Activated naive CD8-positive, alpha-beta T cell treated with anti-CD3 and anti-CD28 coated beads for 36 hours (primary cell): ENCODE results near the gene ZSCAN31. TPM values are rescaled to one million over a fixed set of nuclear protein-coding genes. Genes with fewer than 3 reads are reported as not detected.
A peak's percentile ranks its signal among the peaks of the same experiment; 100 is the strongest.
"Not testable (repeated sequence)": the region's sequence is repeated elsewhere in the genome, so short reads cannot be mapped to it uniquely, and the experiment has no call there.

Experiments used
- DNase-seq: peaks from one replicate; pipeline ENCODE4 v3.0.0; 2021
- H3K27ac Mint-ChIP-seq: one replicate; pipeline ENCODE4 v1.8.0; 2022; ENCODE audit warnings: mild to moderate bottlenecking, moderate library complexity, mixed read lengths
- H3K27me3 Mint-ChIP-seq: one replicate; pipeline ENCODE4 v1.8.0; 2022; ENCODE audit warnings: mild to moderate bottlenecking, mixed read lengths
- H3K36me3 Mint-ChIP-seq: one replicate; pipeline ENCODE4 v1.8.0; 2021; ENCODE audit warnings: mild to moderate bottlenecking, mixed read lengths
- H3K4me1 Mint-ChIP-seq: one replicate; pipeline ENCODE4 v1.8.0; 2021; ENCODE audit warnings: mixed read lengths
- H3K4me3 Mint-ChIP-seq: one replicate; pipeline ENCODE4 v1.8.0; 2022; ENCODE audit warnings: mild to moderate bottlenecking, moderate library complexity, mixed read lengths
- H3K9me3 Mint-ChIP-seq: one replicate; pipeline ENCODE4 v1.8.0; 2022; ENCODE audit warnings: mixed read lengths
- total RNA-seq, 2 experiments: library from RNA; stranded (reverse); gene quantifications; one replicate each; pipeline ENCODE4 v1.2.3, GENCODE V29; 2021

ZSCAN31 gene
- total RNA-seq, 2 experiments from 2014 or later = 2.5 to 3.0 TPM

GRCh38 chr6:28311139-28311823 lies 24.7 kb downstream of the ZSCAN31 start:
- no peaks in the 10 kb centered on the region for H3K4me1 Mint-ChIP-seq
- H3K36me3 Mint-ChIP-seq = peaks cover 5% of the 10 kb centered on the region
- H3K27ac Mint-ChIP-seq = no peak overlapping the region
- peaks cover 8% of the 10 kb centered on the region for H3K9me3 Mint-ChIP-seq
- peaks cover 20% of the 10 kb centered on the region for H3K27me3 Mint-ChIP-seq
- H3K4me3 Mint-ChIP-seq = no peak overlapping the region
- DNase-seq = no peak

- not testable (repeated sequence) for DNase-seq, H3K9me3 Mint-ChIP-seq, H3K27me3 Mint-ChIP-seq, H3K27ac Mint-ChIP-seq, H3K4me3 Mint-ChIP-seq
- Mint-ChIP-seq H3K4me1 (peaks cover 16% of the 10 kb centered on the region), H3K36me3 (peaks cover 14% of the 10 kb centered on the region)
These were observed 29.6 kb downstream of the ZSCAN31 start for GRCh38 chr6:28306363-28306762.

GRCh38 chr6:28303570-28303969 lies 32.4 kb downstream of the ZSCAN31 start:
- no peaks in the 10 kb centered on the region for H3K27me3 Mint-ChIP-seq
- no peak for DNase-seq
- H3K27ac Mint-ChIP-seq = peak overlapping the region; percentile 70
- H3K36me3 Mint-ChIP-seq = peaks cover 21% of the 10 kb centered on the region
- H3K4me3 Mint-ChIP-seq = peak overlapping the region; percentile 35
- H3K4me1 Mint-ChIP-seq = peaks cover 16% of the 10 kb centered on the region
- H3K9me3 Mint-ChIP-seq = peaks cover 8% of the 10 kb centered on the region

- Mint-ChIP-seq H3K4me3 (no peak overlapping the region), H3K27me3 (no peaks in the 10 kb centered on the region), H3K9me3 (no peaks in the 10 kb centered on the region), H3K36me3 (peaks cover 14% of the 10 kb centered on the region), H3K27ac (no peak overlapping the region), H3K4me1 (no peaks in the 10 kb centered on the region)
- DNase-seq = no peak
These were observed 39.4 kb downstream of the ZSCAN31 start for GRCh38 chr6:28296520-28297060.

- no peak overlapping the region for H3K4me3 Mint-ChIP-seq
- peaks cover 2% of the 10 kb centered on the region for H3K9me3 Mint-ChIP-seq
- DNase-seq = no peak
- H3K27ac Mint-ChIP-seq = no peak overlapping the region
- no peaks in the 10 kb centered on the region for H3K4me1 Mint-ChIP-seq
- H3K36me3 Mint-ChIP-seq = peaks cover 8% of the 10 kb centered on the region
- H3K27me3 Mint-ChIP-seq = no peaks in the 10 kb centered on the region
These were observed 40.6 kb downstream of the ZSCAN31 start for GRCh38 chr6:28295326-28295725.

DNA sequence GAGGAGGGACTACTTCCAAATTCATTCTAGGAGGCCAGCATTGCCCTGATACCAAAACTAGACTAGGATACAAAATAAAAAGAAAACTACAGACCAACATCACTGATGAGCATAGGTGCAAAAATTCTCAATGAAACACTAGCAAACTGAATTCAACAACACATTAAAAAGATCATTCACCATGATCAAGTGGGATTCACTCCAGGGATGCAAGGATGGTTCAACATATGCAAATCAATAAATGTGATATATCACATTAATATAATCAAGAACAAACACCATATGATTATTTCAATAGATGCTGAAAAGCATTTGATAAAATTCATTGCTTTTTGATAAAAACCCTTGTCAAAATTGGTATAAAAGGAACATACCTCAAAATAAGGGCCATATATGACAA lies 44.4 kb downstream of the ZSCAN31 start:
- H3K4me3 Mint-ChIP-seq = no peak overlapping the region
- no peak overlapping the region for H3K27ac Mint-ChIP-seq
- peaks cover 12% of the 10 kb centered on the region for H3K36me3 Mint-ChIP-seq
- DNase-seq = no peak
- H3K27me3 Mint-ChIP-seq = no peaks in the 10 kb centered on the region
- H3K9me3 Mint-ChIP-seq = peaks cover 2% of the 10 kb centered on the region
- no peaks in the 10 kb centered on the region for H3K4me1 Mint-ChIP-seq

DNA sequence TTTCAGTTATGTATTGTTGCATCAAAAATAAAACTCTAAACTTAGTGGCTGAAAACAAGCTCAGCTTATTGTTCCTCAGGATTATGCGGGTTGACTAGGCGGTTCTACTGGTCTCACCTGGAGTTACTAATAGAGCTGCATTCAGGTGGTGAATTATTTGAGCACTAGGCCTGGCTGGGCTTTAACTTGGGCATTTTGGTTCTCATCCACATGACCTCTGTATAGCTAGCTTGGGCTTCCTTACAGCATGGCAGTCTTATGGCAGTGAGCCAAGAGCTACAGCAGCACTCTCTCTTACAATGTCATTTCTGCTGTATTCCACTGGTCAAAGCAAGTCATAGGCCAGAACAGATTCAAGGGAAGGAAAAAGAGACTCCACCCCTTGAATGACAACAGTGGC lies 53.0 kb downstream of the ZSCAN31 start:
- Mint-ChIP-seq H3K9me3 (peaks cover 3% of the 10 kb centered on the region), H3K27me3 (peaks cover 10% of the 10 kb centered on the region), H3K36me3 (peaks cover 23% of the 10 kb centered on the region), H3K4me1 (peaks cover 8% of the 10 kb centered on the region), H3K27ac (no peak overlapping the region), H3K4me3 (no peak overlapping the region)
- DNase-seq = no peak

- Mint-ChIP-seq H3K27me3 (peaks cover 10% of the 10 kb centered on the region), H3K36me3 (peaks cover 26% of the 10 kb centered on the region), H3K9me3 (peaks cover 3% of the 10 kb centered on the region), H3K27ac (no peak within 1 kb of the TSS), H3K4me3 (peak within 1 kb of the TSS; percentile 87), H3K4me1 (peaks cover 8% of the 10 kb centered on the region)
- DNase-seq = peak; percentile 77
These were observed 54.5 kb downstream of the ZSCAN31 start, which contains the start of gene PGBD1 for GRCh38 chr6:28281288-28282064. Gene PGBD1, plus strand, starts transcription at chr6:28281572. Its CDS starts 2,242 bp downstream, at chr6:28283814.

GRCh38 chr6:28280595-28281287 lies 55.2 kb downstream of the ZSCAN31 start:
- Mint-ChIP-seq H3K27ac (no peak overlapping the region), H3K9me3 (peaks cover 6% of the 10 kb centered on the region), H3K4me3 (peak overlapping the region; percentile 87), H3K36me3 (peaks cover 29% of the 10 kb centered on the region), H3K4me1 (peaks cover 8% of the 10 kb centered on the region), H3K27me3 (peaks cover 10% of the 10 kb centered on the region)
- DNase-seq = no peak

DNA sequence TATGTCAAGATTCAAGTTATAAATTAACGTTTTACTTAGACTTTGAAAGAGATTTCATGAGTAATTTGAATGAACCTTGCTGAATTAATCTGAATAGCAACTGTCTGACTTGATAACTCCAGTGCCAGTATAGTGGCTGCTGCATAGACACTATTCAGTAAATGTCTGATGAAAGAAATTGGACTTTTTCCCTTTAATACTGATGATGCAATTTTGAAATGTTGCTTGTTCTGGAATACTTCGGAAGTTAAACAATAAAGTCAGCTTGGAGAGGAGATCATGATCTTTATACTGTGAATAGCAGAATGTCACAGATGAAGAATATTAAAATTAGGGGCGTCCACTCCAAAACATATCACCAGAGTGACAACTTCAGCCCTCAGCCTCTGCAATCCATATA lies 58.2 kb downstream of the ZSCAN31 start:
- Mint-ChIP-seq H3K4me1 (peaks cover 13% of the 10 kb centered on the region), H3K27ac (no peak overlapping the region), H3K4me3 (no peak overlapping the region), H3K9me3 (peaks cover 6% of the 10 kb centered on the region), H3K27me3 (peaks cover 7% of the 10 kb centered on the region), H3K36me3 (peaks cover 31% of the 10 kb centered on the region)
- DNase-seq = no peak

DNA sequence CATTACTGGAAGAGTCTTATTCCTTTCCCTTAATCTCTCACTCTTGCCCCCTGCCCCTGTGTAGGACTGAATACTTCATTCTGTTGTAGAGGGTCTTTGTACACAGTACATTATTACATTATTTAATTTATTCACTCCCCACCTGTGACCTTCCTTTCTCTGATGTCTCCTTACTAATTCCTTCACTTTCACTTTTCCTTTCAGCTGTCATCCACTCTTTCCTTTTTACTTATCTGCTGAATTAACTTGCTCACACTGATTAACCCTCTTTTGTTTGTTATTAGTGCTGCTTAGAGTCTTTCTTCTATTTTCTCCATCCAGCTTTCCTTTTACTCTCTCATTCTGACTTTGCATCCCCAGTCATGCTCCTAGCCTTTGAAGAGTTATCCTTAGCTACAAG lies 61.1 kb downstream of the ZSCAN31 start:
- Mint-ChIP-seq H3K27ac (peak overlapping the region; percentile 59), H3K9me3 (peaks cover 3% of the 10 kb centered on the region), H3K4me1 (peaks cover 10% of the 10 kb centered on the region), H3K36me3 (peaks cover 32% of the 10 kb centered on the region), H3K27me3 (no peaks in the 10 kb centered on the region), H3K4me3 (no peak overlapping the region)
- DNase-seq = no peak

Other genes starting within 250 kb of the ZSCAN31 start
- gene ZSCAN16, start 211.5 kb downstream of the ZSCAN31 start, total RNA-seq = 1 to 10 TPM; 2.9 to 3.3 TPM
- 10 to 100 TPM; 13.8 to 14.6 TPM for gene ZKSCAN8, start 194.3 kb downstream of the ZSCAN31 start, total RNA-seq
- 1 to 10 TPM; 4.3 to 5.2 TPM for gene ZSCAN9, start 110.9 kb downstream of the ZSCAN31 start, total RNA-seq
- gene ZKSCAN4, start 83.9 kb downstream of the ZSCAN31 start, total RNA-seq = 1 to 10 TPM; 4.5 to 5.0 TPM
- gene NKAPL, start 76.9 kb downstream of the ZSCAN31 start, total RNA-seq = under 1 TPM; 0.46 to 0.64 TPM
- gene ZSCAN26, start 69.0 kb downstream of the ZSCAN31 start, total RNA-seq = 1 to 10 TPM; 5.2 to 5.8 TPM
- 1 to 10 TPM; 3.4 to 3.8 TPM for gene PGBD1, start 54.6 kb downstream of the ZSCAN31 start, total RNA-seq
- 1 to 10 TPM; 1.8 TPM for gene ZKSCAN3, start 13.8 kb upstream of the ZSCAN31 start, total RNA-seq
- gene ZSCAN12, start 63.6 kb upstream of the ZSCAN31 start, total RNA-seq = 1 to 10 TPM; 6.8 to 7.2 TPM
- gene ZSCAN23, start 107.3 kb upstream of the ZSCAN31 start, total RNA-seq = 1 to 10 TPM; 1.3 to 1.6 TPM
- gene GPX6, start 179.6 kb upstream of the ZSCAN31 start, total RNA-seq = not detected
- not detected for gene GPX5, start 189.7 kb upstream of the ZSCAN31 start, total RNA-seq